Activated B cell treated with CpG ODN at 0.5 μM for 24 hours (primary cell): Measurements from ENCODE around the gene SH3PXD2A. TPM values are rescaled to one million over a fixed set of nuclear protein-coding genes. Genes with fewer than 3 reads are reported as not detected.

ENCODE experiments used
- ATAC-seq: fragments of 200-7000 bp; cut with Tn5 transposase; one replicate; pipeline ENCODE4 v1.10.0; 2021; ENCODE audit warnings: low read depth, mild to moderate bottlenecking, moderate library complexity
- CTCF ChIA-PET: fragments of 350-600 bp; sonication (Branson Sonifier 250); formaldehyde crosslinking; loops from one replicate; lab custom pipeline; 2021; ENCODE audit warnings: antibody characterized with exemption; lab: Charles Lee
- POLR2A ChIA-PET: fragments of 350-600 bp; sonication (Branson Sonifier 250); formaldehyde crosslinking; loops from one replicate; lab custom pipeline; 2021; ENCODE audit warnings: antibody characterized with exemption; lab: Charles Lee
- DNase-seq: peaks from one replicate; pipeline ENCODE4 v3.0.0; 2022
- H3K27ac Mint-ChIP-seq: one replicate; pipeline ENCODE4 v1.8.0; 2020; ENCODE audit warnings: mixed read lengths
- H3K27me3 Mint-ChIP-seq: one replicate; pipeline ENCODE4 v1.8.0; 2021; ENCODE audit warnings: mixed read lengths
- H3K36me3 Mint-ChIP-seq: one replicate; pipeline ENCODE4 v1.8.0; 2021; ENCODE audit warnings: low read depth, mixed read lengths
- H3K4me1 Mint-ChIP-seq: one replicate; pipeline ENCODE4 v1.8.0; 2021; ENCODE audit warnings: mixed read lengths
- H3K4me3 Mint-ChIP-seq: one replicate; pipeline ENCODE4 v1.8.0; 2020; ENCODE audit warnings: mild to moderate bottlenecking, mixed read lengths
- H3K9me3 Mint-ChIP-seq: one replicate; pipeline ENCODE4 v1.8.0; 2020; ENCODE audit warnings: mixed read lengths
- intact Hi-C: fragments of 100-400 bp; cut with micrococcal nuclease; formaldehyde crosslinking; loops from one replicate; pipeline ENCODE4 v1.15.1; 2024
- total RNA-seq: library from RNA; stranded (reverse); gene quantifications from 2 replicates; pipeline ENCODE4 v1.2.3, GENCODE V29; 2022
- TF ChIP-seq, protein P1 (sequence below): fragments of 200-600 bp; IDR thresholded peaks from one replicate; pipeline ENCODE4 v1.8.0; 2022; ENCODE audit warnings: antibody characterized with exemption, mild to moderate bottlenecking

SH3PXD2A gene
- total RNA-seq, 1 donor from 2014 or later, result 18.2 TPM

DNA sequence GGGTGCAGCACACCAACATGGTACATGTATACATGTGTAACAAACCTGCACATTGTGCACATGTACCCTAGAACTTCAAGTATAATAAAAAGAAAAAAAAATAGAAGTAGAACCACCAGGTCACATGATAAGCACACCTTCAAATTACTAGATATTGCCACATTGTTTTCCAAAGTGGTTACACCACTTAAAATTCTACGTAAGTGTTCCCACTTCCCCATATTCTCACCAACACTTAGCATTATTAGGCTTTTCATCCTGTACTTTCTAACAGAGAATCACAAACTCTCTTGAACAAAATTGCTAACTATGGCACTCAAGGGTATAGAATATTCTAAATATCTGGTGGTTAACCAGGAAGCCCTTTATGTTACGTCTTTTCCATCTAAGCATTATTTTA is 22.6 kb downstream of the SH3PXD2A start:
- TF ChIP-seq, protein P1, sequence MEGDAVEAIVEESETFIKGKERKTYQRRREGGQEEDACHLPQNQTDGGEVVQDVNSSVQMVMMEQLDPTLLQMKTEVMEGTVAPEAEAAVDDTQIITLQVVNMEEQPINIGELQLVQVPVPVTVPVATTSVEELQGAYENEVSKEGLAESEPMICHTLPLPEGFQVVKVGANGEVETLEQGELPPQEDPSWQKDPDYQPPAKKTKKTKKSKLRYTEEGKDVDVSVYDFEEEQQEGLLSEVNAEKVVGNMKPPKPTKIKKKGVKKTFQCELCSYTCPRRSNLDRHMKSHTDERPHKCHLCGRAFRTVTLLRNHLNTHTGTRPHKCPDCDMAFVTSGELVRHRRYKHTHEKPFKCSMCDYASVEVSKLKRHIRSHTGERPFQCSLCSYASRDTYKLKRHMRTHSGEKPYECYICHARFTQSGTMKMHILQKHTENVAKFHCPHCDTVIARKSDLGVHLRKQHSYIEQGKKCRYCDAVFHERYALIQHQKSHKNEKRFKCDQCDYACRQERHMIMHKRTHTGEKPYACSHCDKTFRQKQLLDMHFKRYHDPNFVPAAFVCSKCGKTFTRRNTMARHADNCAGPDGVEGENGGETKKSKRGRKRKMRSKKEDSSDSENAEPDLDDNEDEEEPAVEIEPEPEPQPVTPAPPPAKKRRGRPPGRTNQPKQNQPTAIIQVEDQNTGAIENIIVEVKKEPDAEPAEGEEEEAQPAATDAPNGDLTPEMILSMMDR, result no peak
- Mint-ChIP-seq H3K36me3 (no peaks in the 10 kb centered on the region), H3K4me3 (no peak overlapping the region), H3K27ac (no peak overlapping the region), H3K9me3 (peaks cover 6% of the 10 kb centered on the region), H3K4me1 (no peaks in the 10 kb centered on the region), H3K27me3 (peaks cover 17% of the 10 kb centered on the region)
- intact Hi-C loops, result no loop called here
- ChIA-PET POLR2A (no interaction called here), CTCF (no interaction called here)
- no peak for DNase-seq
- no peak for ATAC-seq

- Mint-ChIP-seq H3K4me3 (no peak overlapping the region), H3K27ac (no peak overlapping the region), H3K4me1 (no peaks in the 10 kb centered on the region), H3K36me3 (no peaks in the 10 kb centered on the region), H3K27me3 (peaks cover 26% of the 10 kb centered on the region), H3K9me3 (peaks cover 6% of the 10 kb centered on the region)
- intact Hi-C loops, result no loop called here
- TF ChIP-seq, protein P1, result no peak
- ATAC-seq (no peak), DNase-seq (no peak)
- POLR2A ChIA-PET, result no interaction called here
- CTCF ChIA-PET, result no interaction called here
Measured at GRCh38 chr10:103829838-103830465, 25.4 kb downstream of the SH3PXD2A start.

- no peak overlapping the region for H3K4me3 Mint-ChIP-seq
- peaks cover 32% of the 10 kb centered on the region for H3K27me3 Mint-ChIP-seq
- peaks cover 6% of the 10 kb centered on the region for H3K9me3 Mint-ChIP-seq
- no peaks in the 10 kb centered on the region for H3K36me3 Mint-ChIP-seq
- intact Hi-C loops, result no loop called here
- ATAC-seq, result no peak
- H3K4me1 Mint-ChIP-seq, result no peaks in the 10 kb centered on the region
- no peak for DNase-seq
- no peak overlapping the region for H3K27ac Mint-ChIP-seq
- CTCF ChIA-PET, result no interaction called here
- TF ChIP-seq, protein P1, result no peak
- POLR2A ChIA-PET, result no interaction called here
Measured at GRCh38 chr10:103829278-103829677, 26.1 kb downstream of the SH3PXD2A start.

DNA sequence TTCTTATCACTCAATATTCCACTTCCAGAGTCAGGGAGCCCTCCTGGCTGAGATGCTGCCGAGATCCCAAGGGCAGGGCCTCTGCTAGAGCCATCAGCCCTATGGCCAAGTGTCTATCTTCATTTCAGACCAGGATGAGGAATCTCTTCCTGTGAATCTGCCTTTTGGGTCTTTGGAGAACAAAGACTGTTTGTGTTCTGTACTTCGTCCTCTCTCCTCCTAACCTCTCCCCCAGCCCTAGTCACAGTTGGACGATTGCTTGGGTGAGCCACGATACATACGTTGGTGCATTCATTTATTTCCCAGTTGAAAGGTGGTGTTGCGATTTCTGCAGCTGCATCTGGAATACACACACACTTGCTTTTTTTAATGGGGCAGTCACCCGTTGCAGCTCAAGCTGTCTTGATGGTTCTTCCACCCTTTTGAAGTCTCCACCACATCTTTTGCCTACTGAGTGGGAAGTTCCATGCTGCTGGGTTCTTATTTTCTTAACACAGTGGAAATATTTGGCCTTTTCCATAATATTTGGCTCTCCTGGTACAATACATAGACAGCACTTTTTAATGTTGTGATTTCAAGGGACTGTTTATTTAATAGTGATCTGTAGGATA is 26.7 kb downstream of the SH3PXD2A start:
- Mint-ChIP-seq H3K36me3 (no peaks in the 10 kb centered on the region), H3K4me1 (no peaks in the 10 kb centered on the region), H3K27ac (no peak overlapping the region), H3K27me3 (peaks cover 38% of the 10 kb centered on the region), H3K4me3 (no peak overlapping the region), H3K9me3 (peaks cover 6% of the 10 kb centered on the region)
- TF ChIP-seq, protein P1, result no peak
- no peak for ATAC-seq
- intact Hi-C loops, result no loop called here
- ChIA-PET CTCF (no interaction called here), POLR2A (no interaction called here)
- no peak for DNase-seq

- ChIA-PET CTCF (no interaction called here), POLR2A (no interaction called here)
- Mint-ChIP-seq H3K4me3 (no peak overlapping the region), H3K9me3 (peaks cover 6% of the 10 kb centered on the region), H3K4me1 (no peaks in the 10 kb centered on the region), H3K36me3 (no peaks in the 10 kb centered on the region), H3K27ac (no peak overlapping the region), H3K27me3 (peaks cover 43% of the 10 kb centered on the region)
- DNase-seq (no peak), ATAC-seq (no peak)
- TF ChIP-seq, protein P1, result no peak
- intact Hi-C loops, result no loop called here
Measured at GRCh38 chr10:103828107-103828506, 27.3 kb downstream of the SH3PXD2A start.
